Measurements from ENCODE around the gene TBCB.

TBCB gene

DNA sequence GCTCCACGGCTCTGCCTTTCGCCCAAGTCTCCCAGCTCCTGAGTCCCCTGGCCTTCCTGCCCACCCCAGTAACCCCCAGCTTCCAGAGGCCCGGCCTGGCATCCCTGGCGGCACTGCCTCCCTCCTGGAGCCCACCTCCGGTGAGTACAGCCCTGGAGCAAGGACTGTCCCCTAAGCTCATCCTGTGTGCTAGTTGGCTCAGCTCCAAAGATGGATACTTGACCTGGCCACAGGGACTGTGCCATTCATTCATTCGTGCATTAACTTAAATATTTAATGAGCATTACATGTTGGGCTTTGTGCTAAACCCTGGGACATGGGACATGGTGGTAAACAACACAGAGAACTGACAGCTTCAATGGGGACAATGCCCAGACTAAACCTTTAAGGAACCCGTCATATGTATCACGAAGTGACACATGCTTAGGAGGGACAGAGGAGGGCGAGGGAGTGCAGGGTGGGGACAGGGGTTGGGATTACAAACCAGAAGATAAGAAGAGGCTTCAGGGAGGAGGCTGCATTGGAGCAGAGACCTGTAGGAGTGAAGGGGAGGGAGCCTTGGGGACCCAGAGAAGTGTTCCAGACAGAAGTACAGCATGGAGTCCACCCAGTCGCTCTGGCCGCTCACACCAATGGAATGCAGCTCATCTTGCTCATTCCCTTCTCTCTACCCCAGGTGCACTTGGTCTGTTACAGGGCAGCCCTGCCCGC, 11.3 kb upstream of the TBCB start:
- Histone ChIP-seq H3K36me3 (ENCODE audit: control insufficient read depth, insufficient read depth, low read length) (peaks cover 77% of the 10 kb centered on the region), H3K27ac (ENCODE audit: low read depth, low read length) (no peak overlapping the region), H3K4me3 (ENCODE audit: low read depth, low read length) (no peak overlapping the region), H3K9me3 (ENCODE audit: control insufficient read depth, insufficient read depth, low read depth, low read length) (no peaks in the 10 kb centered on the region), H3K4me1 (ENCODE audit: control insufficient read depth, insufficient read depth, low read length) (no peaks in the 10 kb centered on the region), H3K27me3 (ENCODE audit: control insufficient read depth, insufficient read depth, low read length) (no peaks in the 10 kb centered on the region), H3K9ac (ENCODE audit: low read length) (no peak overlapping the region)

DNA sequence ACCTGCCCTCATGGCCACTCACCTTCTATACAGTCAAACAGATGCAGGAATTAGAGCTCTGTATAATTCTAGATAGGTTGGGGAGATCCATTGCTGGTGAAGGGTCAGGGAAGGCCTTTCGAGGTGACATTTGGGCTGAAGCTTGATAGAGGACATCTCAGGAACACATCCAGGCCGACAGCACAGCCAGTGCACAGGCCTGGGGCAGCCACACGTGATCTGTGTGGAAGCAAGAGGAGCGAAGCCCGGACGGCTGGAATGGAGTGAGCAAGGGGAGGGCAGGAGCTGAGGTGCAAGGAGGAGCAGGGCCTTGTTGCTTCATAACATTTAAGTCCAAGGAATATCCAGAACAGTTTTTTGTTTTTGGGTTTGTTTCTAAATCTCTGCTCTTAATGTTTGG, 8.8 kb upstream of the TBCB start:
- peaks cover 53% of the 10 kb centered on the region for H3K36me3 ChIP-seq (ENCODE audit: control insufficient read depth, insufficient read depth, low read length)
- no peak overlapping the region for H3K27ac ChIP-seq (ENCODE audit: low read depth, low read length)
- peaks cover 11% of the 10 kb centered on the region for H3K4me1 ChIP-seq (ENCODE audit: control insufficient read depth, insufficient read depth, low read length)
- no peak overlapping the region for H3K9ac ChIP-seq (ENCODE audit: low read length)
- H3K27me3 ChIP-seq (ENCODE audit: control insufficient read depth, insufficient read depth, low read length): no peaks in the 10 kb centered on the region
- no peaks in the 10 kb centered on the region for H3K9me3 ChIP-seq (ENCODE audit: control insufficient read depth, insufficient read depth, low read depth, low read length)
- H3K4me3 ChIP-seq (ENCODE audit: low read depth, low read length): no peak overlapping the region

DNA sequence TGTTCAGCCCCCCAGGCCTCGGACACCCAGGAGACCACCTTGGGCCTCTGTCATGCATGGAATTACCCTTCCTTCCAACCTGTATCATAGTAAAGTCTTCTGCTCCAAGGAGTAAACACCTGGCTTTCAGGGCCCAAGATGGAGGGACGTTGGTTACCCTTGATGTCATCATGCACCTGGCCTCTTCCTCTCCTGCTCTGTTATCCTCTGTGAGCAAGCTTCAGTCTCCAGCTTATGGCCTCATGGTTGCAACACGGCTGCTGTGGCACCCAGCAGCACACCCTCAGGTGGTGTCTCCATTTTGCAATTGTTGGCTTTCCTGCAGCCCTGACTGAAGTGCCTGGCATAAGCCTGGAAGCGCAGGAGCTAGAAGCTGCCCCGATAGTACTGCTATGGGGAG, 8.3 kb upstream of the TBCB start:
- H3K9me3 ChIP-seq (ENCODE audit: control insufficient read depth, insufficient read depth, low read depth, low read length): no peaks in the 10 kb centered on the region
- no peak overlapping the region for H3K27ac ChIP-seq (ENCODE audit: low read depth, low read length)
- peaks cover 50% of the 10 kb centered on the region for H3K36me3 ChIP-seq (ENCODE audit: control insufficient read depth, insufficient read depth, low read length)
- H3K4me1 ChIP-seq (ENCODE audit: control insufficient read depth, insufficient read depth, low read length): peaks cover 13% of the 10 kb centered on the region
- H3K9ac ChIP-seq (ENCODE audit: low read length): no peak overlapping the region
- H3K27me3 ChIP-seq (ENCODE audit: control insufficient read depth, insufficient read depth, low read length): no peaks in the 10 kb centered on the region
- no peak overlapping the region for H3K4me3 ChIP-seq (ENCODE audit: low read depth, low read length)

DNA sequence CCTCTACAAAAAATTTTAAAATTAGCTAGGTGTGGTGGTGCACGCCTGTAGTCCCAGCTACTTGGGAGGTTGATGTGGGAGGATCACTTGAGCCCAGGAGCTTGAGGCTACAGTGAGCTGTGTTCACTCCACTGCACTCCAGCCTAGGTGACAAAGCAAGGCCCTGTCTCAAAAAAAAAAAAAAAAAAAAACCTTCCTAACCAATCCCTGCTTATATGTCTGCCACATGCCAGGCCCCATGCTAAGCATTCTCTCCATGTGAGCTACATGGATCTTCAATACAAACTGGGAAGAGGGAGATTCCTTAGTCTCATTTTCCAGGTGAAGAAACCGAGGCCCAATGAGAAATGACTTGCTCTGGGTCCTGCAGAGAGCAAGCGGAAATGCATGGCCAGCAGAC, 6.6 kb upstream of the TBCB start:
- H3K4me1 ChIP-seq (ENCODE audit: control insufficient read depth, insufficient read depth, low read length): peaks cover 18% of the 10 kb centered on the region
- H3K27ac ChIP-seq (ENCODE audit: low read depth, low read length): no peak overlapping the region
- no peaks in the 10 kb centered on the region for H3K27me3 ChIP-seq (ENCODE audit: control insufficient read depth, insufficient read depth, low read length)
- no peaks in the 10 kb centered on the region for H3K9me3 ChIP-seq (ENCODE audit: control insufficient read depth, insufficient read depth, low read depth, low read length)
- H3K36me3 ChIP-seq (ENCODE audit: control insufficient read depth, insufficient read depth, low read length): peaks cover 47% of the 10 kb centered on the region
- no peak overlapping the region for H3K9ac ChIP-seq (ENCODE audit: low read length)
- H3K4me3 ChIP-seq (ENCODE audit: low read depth, low read length): no peak overlapping the region

DNA sequence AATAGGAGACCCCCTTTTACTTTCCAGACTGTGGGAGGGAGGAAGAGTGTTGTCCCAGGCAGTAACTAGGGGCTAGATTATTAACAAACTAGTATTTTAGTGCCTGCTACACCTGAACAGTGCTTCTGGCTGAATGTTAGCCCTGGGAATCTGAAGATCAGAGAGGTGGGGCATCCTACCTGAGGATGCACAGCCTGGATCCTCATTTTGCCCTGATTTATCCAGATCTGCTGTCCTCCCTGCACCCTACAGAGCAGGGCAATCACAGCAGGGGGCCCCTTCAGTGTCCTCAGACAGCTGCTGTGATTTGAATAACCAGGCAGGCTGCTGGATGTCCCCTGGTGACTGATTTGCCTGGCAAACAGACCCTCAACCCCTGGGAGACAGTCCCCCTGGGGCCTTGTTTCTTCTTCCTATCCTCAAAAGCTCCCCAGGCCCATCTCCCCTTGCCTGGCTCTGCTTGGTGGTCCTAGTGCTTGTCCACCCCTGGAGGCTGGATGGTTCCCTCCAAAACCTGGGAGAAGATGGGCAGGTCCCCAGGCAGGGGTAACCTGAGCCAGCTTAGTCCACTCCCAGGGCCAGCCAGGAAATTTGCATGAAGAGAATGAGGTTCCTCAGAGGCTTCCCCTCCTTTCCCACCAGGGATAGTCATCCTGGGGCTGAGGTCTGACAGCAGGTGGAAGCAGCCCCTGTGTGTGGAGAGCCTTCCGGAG, 4.6 kb upstream of the TBCB start, which contains the start of gene OVOL3:
Gene OVOL3 (plus strand): TSS at position 657 of the 713 bp plus-strand sequence. CDS start 60 bp downstream, outside the sequence.
- Histone ChIP-seq H3K9me3 (ENCODE audit: control insufficient read depth, insufficient read depth, low read depth, low read length) (no peaks in the 10 kb centered on the region), H3K4me3 (ENCODE audit: low read depth, low read length) (no peak within 1 kb of the TSS), H3K9ac (ENCODE audit: low read length) (no peak within 1 kb of the TSS), H3K27ac (ENCODE audit: low read depth, low read length) (no peak within 1 kb of the TSS), H3K27me3 (ENCODE audit: control insufficient read depth, insufficient read depth, low read length) (no peaks in the 10 kb centered on the region), H3K4me1 (ENCODE audit: control insufficient read depth, insufficient read depth, low read length) (peaks cover 18% of the 10 kb centered on the region), H3K36me3 (ENCODE audit: control insufficient read depth, insufficient read depth, low read length) (peaks cover 28% of the 10 kb centered on the region)

DNA sequence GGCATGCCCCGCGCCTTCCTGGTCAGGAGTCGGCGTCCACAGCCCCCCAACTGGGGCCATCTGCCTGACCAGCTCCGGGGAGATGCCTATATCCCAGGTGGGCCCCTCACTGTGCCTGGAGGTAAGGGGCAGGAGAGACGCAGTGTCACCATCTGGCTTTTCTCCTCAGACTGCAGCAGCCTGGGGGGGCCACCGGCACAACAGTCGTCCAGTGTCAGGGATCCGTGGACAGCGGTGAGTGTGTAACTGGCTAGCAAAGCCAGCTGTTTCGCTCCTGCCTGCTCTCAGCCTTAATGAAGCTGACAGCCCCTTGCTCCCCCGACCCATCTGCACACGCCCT, 4.1 kb upstream of the TBCB start:
- Histone ChIP-seq H3K4me1 (ENCODE audit: control insufficient read depth, insufficient read depth, low read length) (peaks cover 21% of the 10 kb centered on the region), H3K9ac (ENCODE audit: low read length) (no peak overlapping the region), H3K9me3 (ENCODE audit: control insufficient read depth, insufficient read depth, low read depth, low read length) (no peaks in the 10 kb centered on the region), H3K27ac (ENCODE audit: low read depth, low read length) (no peak overlapping the region), H3K4me3 (ENCODE audit: low read depth, low read length) (no peak overlapping the region), H3K36me3 (ENCODE audit: control insufficient read depth, insufficient read depth, low read length) (peaks cover 26% of the 10 kb centered on the region), H3K27me3 (ENCODE audit: control insufficient read depth, insufficient read depth, low read length) (no peaks in the 10 kb centered on the region)

DNA sequence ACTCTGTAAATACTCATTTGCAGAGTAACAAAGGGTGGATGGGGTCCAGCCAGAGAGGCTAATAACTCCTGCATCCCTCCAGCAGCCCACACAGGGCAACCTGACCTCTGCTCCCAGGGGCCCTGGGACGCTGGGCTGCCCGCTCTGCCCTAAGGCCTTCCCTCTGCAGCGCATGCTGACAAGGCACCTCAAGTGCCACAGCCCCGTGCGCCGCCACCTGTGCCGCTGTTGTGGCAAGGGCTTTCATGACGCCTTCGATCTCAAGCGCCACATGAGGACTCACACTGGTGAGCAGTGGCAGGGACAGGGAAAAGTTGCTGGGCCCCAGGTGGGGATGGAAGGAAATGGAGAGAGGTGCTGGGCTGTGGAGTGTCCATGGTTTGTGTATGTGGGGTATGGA, 2.6 kb upstream of the TBCB start:
- Histone ChIP-seq H3K27ac (ENCODE audit: low read depth, low read length) (no peak overlapping the region), H3K27me3 (ENCODE audit: control insufficient read depth, insufficient read depth, low read length) (no peaks in the 10 kb centered on the region), H3K4me1 (ENCODE audit: control insufficient read depth, insufficient read depth, low read length) (peaks cover 23% of the 10 kb centered on the region), H3K9me3 (ENCODE audit: control insufficient read depth, insufficient read depth, low read depth, low read length) (no peaks in the 10 kb centered on the region), H3K9ac (ENCODE audit: low read length) (no peak overlapping the region), H3K36me3 (ENCODE audit: control insufficient read depth, insufficient read depth, low read length) (peaks cover 24% of the 10 kb centered on the region), H3K4me3 (ENCODE audit: low read depth, low read length) (no peak overlapping the region)

DNA sequence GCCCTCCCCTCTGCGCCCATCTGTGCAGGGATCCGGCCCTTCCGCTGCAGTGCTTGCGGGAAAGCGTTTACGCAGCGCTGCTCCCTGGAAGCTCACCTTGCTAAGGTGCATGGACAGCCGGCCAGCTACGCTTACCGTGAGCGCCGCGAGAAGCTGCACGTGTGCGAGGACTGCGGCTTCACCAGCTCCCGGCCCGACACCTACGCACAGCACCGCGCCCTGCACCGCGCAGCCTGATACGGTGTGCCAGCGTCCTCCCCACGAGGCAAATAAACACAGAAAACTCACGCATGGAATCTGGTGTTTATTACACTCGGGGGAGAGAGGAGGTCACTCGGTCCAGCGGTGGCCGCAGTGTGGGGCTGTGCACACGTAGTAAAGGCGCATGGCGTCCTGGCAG, 1.8 kb upstream of the TBCB start:
- H3K4me1 ChIP-seq (ENCODE audit: control insufficient read depth, insufficient read depth, low read length): peaks cover 23% of the 10 kb centered on the region
- peak overlapping the region; percentile 88 for H3K4me3 ChIP-seq (ENCODE audit: low read depth, low read length)
- H3K27me3 ChIP-seq (ENCODE audit: control insufficient read depth, insufficient read depth, low read length): no peaks in the 10 kb centered on the region
- H3K9ac ChIP-seq (ENCODE audit: low read length): no peak overlapping the region
- peaks cover 29% of the 10 kb centered on the region for H3K36me3 ChIP-seq (ENCODE audit: control insufficient read depth, insufficient read depth, low read length)
- H3K27ac ChIP-seq (ENCODE audit: low read depth, low read length): no peak overlapping the region
- no peaks in the 10 kb centered on the region for H3K9me3 ChIP-seq (ENCODE audit: control insufficient read depth, insufficient read depth, low read depth, low read length)

DNA sequence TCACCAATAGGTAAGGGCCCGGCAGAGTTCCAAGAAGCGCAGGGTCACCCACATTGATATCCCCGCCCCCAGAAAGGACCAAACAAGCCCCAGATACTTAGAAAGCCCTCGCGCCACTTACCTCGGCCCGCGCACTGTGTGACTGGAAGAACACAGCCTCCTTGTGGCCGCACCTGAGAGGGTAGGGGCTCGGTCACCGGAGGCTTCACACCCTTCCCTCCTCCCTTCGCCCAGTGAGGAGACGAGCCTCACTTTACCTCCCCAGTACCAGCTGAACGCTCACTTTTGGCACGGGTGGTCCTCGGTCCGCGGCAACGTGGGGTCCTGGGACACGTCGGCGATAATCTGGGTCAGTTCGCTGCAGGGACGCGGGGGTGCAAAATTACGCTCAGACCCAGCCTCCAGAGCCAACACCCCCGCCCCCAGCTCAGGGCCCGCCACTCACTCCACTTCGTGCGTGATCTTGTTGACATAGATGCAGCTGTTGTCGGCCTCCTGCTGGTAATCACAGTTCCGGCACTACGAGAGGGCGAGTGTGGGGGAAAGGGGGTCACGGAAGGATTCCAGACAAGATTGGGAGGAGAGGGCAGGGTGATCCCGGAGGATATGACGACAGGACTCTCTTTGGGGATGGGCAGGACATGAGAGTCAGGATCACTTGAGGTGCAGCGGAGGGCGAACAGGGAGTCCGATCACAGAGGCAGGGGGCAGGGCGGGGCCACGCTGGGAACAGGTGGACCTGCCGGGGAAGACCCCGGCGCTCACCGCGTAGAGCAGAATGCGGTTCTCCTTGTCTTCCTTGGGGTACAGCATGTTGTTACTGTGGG, 1.2 kb upstream of the TBCB start:
- peaks cover 23% of the 10 kb centered on the region for H3K4me1 ChIP-seq (ENCODE audit: control insufficient read depth, insufficient read depth, low read length)
- H3K27me3 ChIP-seq (ENCODE audit: control insufficient read depth, insufficient read depth, low read length): no peaks in the 10 kb centered on the region
- H3K36me3 ChIP-seq (ENCODE audit: control insufficient read depth, insufficient read depth, low read length): peaks cover 35% of the 10 kb centered on the region
- H3K4me3 ChIP-seq (ENCODE audit: low read depth, low read length): peak overlapping the region; percentile 88
- no peaks in the 10 kb centered on the region for H3K9me3 ChIP-seq (ENCODE audit: control insufficient read depth, insufficient read depth, low read depth, low read length)
- peak overlapping the region; percentile 52; the same call in 1 of the 2 replicates for H3K27ac ChIP-seq (ENCODE audit: low read depth, low read length)
- peak overlapping the region; percentile 77 for H3K9ac ChIP-seq (ENCODE audit: low read length)

DNA sequence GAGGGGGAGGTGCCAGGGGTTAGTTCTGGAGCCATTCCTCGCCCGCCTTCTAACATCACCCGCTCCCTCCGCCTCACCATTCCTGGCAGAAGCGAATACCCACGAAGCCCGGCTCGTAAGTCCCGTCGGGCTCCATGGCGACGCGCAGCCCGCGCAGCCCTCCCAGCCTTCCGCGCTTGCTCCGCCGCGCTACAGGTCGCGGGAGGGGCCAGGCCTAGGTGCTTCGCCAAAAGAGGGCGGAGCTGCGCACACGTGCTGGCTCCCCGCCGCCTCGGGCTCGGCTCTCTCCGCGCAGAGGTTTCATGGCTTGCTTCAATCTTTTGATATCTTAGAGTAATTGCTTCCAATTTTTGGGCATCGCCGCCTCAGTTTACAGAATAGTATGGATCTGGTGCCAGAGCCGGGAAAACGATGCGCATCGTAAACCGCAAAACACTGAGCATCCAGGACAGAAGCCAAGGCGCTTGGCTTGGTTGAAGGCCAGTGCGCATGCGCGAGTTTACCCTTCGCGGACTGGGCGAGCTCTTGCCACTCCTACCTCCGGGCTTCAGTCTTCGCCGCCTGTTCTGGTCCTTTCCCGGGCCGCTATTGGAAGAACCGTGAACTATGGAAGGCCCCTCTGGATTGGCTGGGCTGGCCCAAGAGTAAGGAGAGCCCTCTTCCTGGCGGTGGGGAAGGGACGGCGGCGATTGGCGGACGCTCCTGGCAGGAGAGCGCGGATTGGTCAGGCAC, 381 bp upstream of the TBCB start, which contains the start of gene POLR2I:
Gene POLR2I (minus strand): TSS at position 155 of the 732 bp plus-strand sequence. CDS start 19 bp downstream, at position 136.
- Histone ChIP-seq H3K36me3 (ENCODE audit: control insufficient read depth, insufficient read depth, low read length) (peaks cover 41% of the 10 kb centered on the region), H3K4me3 (ENCODE audit: low read depth, low read length) (peak within 1 kb of the TSS; percentile 88), H3K9ac (ENCODE audit: low read length) (peak within 1 kb of the TSS; percentile 77), H3K9me3 (ENCODE audit: control insufficient read depth, insufficient read depth, low read depth, low read length) (no peaks in the 10 kb centered on the region), H3K27me3 (ENCODE audit: control insufficient read depth, insufficient read depth, low read length) (no peaks in the 10 kb centered on the region), H3K4me1 (ENCODE audit: control insufficient read depth, insufficient read depth, low read length) (peaks cover 25% of the 10 kb centered on the region), H3K27ac (ENCODE audit: low read depth, low read length) (peak within 1 kb of the TSS; percentile 52; the same call in 1 of the 2 replicates)
